Skeletal muscle cell (primary cell): ENCODE data around the gene HDAC1.

Experiments used
- DNase-seq: peaks from one replicate; pipeline ENCODE4 v3.0.0-alpha.2; 2010; ENCODE audit warnings: low read depth
- H3K4me3 ChIP-seq: 2 replicates; pipeline ENCODE4 v1.5.1; 2011; ENCODE audit warnings: low read depth, mild to moderate bottlenecking, control low read depth, low read length, moderate library complexity

HDAC1 gene

DNA sequence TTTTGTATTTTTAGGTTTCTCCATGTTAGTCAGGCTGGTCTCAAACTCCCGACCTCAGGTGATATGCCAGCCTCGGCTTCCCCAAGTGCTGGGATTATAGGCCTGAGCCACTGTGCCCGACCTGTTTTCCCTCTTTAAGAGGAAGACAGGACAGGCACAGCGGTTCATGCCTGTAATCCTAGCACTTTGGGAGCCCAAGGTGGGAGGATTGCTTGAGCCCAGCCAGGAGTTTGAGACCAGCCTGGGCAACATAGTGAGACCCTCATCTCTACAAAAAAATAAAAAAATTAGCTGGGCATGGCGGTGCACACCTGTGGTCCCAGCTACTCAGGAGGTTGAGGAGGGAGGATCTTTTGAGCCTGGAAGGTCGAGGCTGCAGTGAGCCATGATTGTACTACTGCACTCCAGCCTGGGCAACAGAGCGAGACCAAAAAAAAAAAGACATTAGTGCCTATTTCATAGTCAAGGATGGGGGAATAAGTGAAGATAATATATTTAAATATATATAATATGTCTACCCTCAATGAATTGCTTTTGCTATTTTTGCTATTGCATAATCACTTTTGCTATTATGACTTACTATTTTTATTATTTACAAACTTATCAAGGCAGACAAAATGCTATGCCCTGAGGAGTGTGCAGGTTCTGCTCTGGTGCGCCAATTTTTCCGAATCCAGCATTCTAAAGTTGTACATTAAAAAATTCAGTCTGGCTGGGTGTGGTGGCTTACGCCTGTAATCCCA, 26.4 kb downstream of the HDAC1 start:
- DNase-seq, result no peak
- no peak overlapping the region for H3K4me3 ChIP-seq

GRCh38 chr1:32321712-32322291, 29.9 kb downstream of the HDAC1 start:
- H3K4me3 ChIP-seq, result no peak overlapping the region

GRCh38 chr1:32327204-32327603, 35.3 kb downstream of the HDAC1 start:
- no peak overlapping the region for H3K4me3 ChIP-seq
- no peak for DNase-seq

More at GRCh38 chr1:32321712-32322291, 29.9 kb downstream of the HDAC1 start:
- no peak for DNase-seq

GRCh38 chr1:32329931-32330466, 38.1 kb downstream of the HDAC1 start:
- no peak for DNase-seq
- H3K4me3 ChIP-seq, result no peak overlapping the region

DNA sequence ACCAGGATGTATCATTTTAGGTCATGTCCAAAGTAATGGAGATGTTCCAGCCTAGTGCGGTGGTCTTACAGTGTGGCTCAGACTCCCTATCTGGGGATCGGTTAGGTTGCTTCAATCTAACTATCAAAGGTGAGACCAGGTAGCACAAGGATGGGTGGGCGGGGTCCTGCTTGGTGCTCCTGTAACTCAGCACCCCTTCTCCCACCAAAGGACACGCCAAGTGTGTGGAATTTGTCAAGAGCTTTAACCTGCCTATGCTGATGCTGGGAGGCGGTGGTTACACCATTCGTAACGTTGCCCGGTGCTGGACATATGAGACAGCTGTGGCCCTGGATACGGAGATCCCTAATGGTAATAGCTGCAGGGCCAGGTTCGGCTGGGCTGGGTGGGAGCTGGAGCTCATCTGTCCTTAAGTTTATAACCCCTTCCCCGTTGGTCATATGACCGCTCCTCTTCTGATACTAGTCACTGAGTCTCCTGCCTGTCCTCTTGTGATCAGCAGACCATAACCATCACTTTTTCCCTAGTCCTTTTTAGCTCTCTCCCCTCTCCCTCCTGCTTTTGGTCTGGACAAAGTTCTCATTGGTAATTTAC, 38.8 kb downstream of the HDAC1 start:
- DNase-seq, result no peak
- no peak overlapping the region for H3K4me3 ChIP-seq

DNA sequence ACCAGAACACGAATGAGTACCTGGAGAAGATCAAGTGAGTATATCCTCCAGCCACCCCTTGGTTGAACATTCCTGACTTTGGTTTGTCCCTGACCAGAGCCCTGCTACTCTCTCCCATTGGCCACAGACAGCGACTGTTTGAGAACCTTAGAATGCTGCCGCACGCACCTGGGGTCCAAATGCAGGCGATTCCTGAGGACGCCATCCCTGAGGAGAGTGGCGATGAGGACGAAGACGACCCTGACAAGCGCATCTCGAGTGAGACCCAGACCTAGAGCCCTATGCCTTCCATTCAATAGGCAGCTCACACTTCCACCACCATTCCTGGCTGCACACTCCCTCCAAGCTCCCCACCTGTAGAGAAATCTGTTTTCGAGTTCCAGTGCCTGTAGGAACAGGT, 39.7 kb downstream of the HDAC1 start:
- H3K4me3 ChIP-seq, result no peak overlapping the region
- DNase-seq, result no peak

- no peak for DNase-seq
- H3K4me3 ChIP-seq, result no peak overlapping the region
Observed at GRCh38 chr1:32332290-32333079, 40.6 kb downstream of the HDAC1 start.

DNA sequence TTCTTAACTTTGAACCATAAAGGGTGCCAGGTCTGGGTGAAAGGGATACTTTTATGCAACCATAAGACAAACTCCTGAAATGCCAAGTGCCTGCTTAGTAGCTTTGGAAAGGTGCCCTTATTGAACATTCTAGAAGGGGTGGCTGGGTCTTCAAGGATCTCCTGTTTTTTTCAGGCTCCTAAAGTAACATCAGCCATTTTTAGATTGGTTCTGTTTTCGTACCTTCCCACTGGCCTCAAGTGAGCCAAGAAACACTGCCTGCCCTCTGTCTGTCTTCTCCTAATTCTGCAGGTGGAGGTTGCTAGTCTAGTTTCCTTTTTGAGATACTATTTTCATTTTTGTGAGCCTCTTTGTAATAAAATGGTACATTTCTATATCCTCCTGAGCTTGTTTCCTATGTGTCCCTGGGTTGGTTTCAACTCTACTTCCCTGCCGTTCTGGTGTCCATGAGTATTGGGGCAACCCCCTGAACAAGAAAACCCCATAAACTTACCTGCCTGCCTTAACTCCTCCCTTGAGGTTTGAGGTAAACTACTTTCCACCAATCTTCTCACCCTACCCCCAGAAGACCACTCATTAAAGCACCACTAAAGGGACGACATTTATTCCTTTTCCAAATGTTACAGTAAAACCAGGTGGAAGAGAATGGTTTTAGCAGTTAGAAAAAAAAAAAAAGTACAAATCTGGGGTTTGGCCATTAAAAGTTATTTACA, 41.5 kb downstream of the HDAC1 start:
- no peak for DNase-seq
- no peak overlapping the region for H3K4me3 ChIP-seq

GRCh38 chr1:32334274-32334861, 42.5 kb downstream of the HDAC1 start:
- no peak for DNase-seq

GRCh38 chr1:32334864-32335534, 43.1 kb downstream of the HDAC1 start:
- H3K4me3 ChIP-seq, result peak overlapping the region; percentile 82
- DNase-seq, result no peak

More at GRCh38 chr1:32334274-32334861, 42.5 kb downstream of the HDAC1 start:
- H3K4me3 ChIP-seq, result peak overlapping the region; percentile 82

DNA sequence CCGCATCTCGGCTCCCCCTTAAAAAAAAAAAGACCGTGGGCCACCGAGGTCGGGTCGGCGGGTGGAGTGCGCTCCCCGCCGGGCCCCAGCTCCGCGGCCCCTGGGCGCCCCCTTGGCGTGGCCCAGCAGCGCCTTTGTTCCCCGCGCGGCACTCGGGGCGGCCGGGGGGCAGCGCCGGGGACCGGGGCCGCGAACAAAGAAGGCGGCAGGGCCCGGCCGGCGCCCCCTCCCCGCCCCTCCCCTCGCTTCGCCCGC, 43.6 kb downstream of the HDAC1 start:
- DNase-seq, result no peak
- peak overlapping the region; percentile 82 for H3K4me3 ChIP-seq

GRCh38 chr1:32335790-32336590, 44.1 kb downstream of the HDAC1 start, which contains the start of gene MARCKSL1:
Gene MARCKSL1, minus strand, starts transcription at chr1:32336233. Its CDS starts 200 bp downstream, at chr1:32336033.
- no peak for DNase-seq
- H3K4me3 ChIP-seq, result peak within 1 kb of the TSS; percentile 82

GRCh38 chr1:32336591-32336932, 44.7 kb downstream of the HDAC1 start:
- H3K4me3 ChIP-seq, result peak overlapping the region; percentile 82
- DNase-seq, result no peak

GRCh38 chr1:32336963-32337675, 45.2 kb downstream of the HDAC1 start:
- no peak overlapping the region for H3K4me3 ChIP-seq
- no peak for DNase-seq

DNA sequence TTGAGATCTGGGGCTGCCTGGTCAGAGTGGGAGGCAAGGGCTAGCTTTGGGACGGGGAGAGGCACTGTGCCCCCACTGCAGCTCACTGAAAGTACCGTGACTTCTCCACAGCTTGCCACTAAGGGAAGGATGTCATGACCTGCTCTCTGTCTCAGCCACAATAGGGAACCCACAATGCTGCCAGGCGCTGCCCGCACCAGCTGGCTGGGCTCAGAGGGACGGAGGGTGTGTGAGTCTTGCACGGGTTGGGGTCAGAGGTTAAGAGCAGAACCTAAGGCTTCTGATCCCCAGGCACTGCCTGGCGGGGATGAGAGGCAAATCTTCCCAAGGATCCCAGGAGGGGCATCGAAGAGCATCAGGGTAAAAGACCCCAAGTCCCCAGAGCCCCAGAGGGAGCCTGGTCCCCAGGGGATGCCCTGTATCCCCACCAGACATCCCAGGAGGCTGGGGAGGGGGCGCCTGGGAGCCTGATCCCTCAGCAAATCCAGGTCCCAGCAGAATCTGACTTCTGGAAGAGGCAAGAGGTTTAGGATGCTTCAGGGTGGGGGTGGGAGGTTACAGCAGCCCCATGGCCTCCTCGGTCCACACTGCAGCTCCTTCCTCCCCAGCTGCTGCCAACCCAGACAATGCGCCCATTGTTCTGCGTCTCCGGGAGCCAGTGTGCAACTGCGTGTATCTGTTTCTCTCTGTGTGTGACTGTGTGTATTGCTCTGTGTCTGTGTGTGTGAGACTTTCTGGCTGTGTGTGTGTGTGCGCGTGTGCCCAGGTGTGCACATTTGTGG, 46.2 kb downstream of the HDAC1 start:
- DNase-seq, result no peak
- H3K4me3 ChIP-seq, result no peak overlapping the region

DNA sequence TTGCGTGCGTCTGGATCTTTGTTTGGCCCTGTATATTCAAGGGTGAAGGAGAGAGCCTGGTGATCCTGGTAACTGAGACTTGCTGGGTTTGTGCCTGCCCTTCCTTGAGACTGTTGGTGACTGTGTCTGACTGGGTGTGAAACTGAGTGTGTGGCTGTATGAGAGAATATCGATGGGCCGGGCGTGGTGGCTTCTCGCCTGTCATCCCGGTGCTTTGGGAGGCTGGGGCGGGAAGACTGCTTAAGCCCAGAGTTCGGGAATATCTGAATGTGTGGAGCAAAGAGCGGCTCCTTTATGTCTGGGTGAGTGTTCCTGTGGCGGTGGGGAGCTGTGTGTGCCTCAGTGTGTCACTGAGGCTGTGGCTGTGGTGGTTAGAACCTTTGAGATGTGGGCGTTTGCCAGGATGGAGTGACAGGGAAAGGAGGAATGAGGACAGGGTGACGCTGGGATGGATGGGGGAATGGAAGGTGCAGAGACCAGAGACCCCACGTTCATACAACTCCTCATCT, 46.8 kb downstream of the HDAC1 start:
- H3K4me3 ChIP-seq, result no peak overlapping the region
- no peak for DNase-seq
